ENCODE measurements around the gene IQGAP1. TPM values are rescaled to one million over a fixed set of nuclear protein-coding genes. Genes with fewer than 3 reads are reported as not detected.
A peak's percentile ranks its signal among the peaks of the same experiment; 100 is the strongest.

Gene IQGAP1
- polyA plus RNA-seq, 6 donors from 2014 or later = 96.5 to 182 (median 158) TPM

- H3K4me3 Mint-ChIP-seq = peak overlapping the region in 6 of 8 donors; percentile 40 to 66 (median 60)
- ATAC-seq (ENCODE audit: low read depth in 2 of 2) (no peak), DNase-seq (no peak)
- H3K27ac Mint-ChIP-seq = peak overlapping the region in 2 of 6 donors; percentile 12 to 81
- H3K27me3 Mint-ChIP-seq = no peaks in the 10 kb centered on the region
- H3K9me3 Mint-ChIP-seq = no peaks in the 10 kb centered on the region
- peaks cover 35 to 47% (median 42%) of the 10 kb centered on the region in 3 donors for H3K4me1 Mint-ChIP-seq
- peaks cover 17 to 18% of the 10 kb centered on the region in 2 donors for H3K36me3 Mint-ChIP-seq
Measured at GRCh38 chr15:90386221-90386620, 1.8 kb upstream of the IQGAP1 start.

DNA sequence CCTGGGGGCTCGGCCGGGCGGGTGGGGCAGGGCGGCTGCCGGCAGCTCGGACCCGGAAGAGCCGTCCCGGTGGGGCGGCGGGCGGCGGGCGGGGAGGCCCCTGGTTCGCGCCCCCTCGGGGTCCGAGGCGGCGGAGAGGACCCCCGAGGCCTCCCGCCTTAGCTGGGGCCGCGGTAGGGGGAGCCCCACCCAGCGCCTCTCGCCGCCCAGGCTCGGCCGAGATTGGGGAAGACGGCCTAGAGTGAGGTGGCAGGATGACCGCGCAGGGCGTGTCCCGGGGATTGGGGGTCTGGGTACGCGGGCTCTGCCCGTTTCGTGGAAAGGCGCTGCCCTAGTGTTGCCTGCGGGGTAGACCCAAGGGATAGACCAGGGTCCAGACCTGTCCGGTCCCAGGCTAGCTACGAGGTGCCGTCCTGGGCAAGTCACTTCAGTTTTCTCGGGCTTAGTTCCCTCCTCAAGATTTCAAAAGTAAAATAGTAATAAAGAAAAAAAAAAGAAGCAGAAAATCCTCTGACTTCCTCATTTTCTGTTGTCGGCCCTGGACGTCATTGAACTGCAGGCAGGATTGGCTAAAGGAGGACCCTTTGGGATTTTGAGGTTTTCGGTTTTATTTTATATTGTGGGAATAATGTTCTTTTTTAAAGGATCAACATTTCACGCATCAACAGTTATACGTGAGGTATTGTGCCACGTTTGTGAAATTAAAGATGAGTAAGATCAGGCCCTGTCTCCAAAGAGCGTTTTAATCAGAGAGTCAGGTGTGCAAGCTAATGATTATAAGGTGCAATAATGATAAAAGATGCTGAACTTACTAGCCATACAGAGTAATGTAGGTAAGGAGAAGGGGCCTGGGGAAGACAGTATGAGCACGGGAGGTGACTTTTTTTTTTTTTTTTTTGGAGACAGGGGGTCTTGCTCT lies 679 bp downstream of the IQGAP1 start:
- DNase-seq = peak; percentile 79
- H3K9me3 Mint-ChIP-seq = no peaks in the 10 kb centered on the region
- H3K4me1 Mint-ChIP-seq = peaks cover 47 to 60% (median 59%) of the 10 kb centered on the region in 3 donors
- H3K36me3 Mint-ChIP-seq = peaks cover 28 to 36% of the 10 kb centered on the region in 2 donors
- peak; percentile 52 to 55 for ATAC-seq (ENCODE audit: low read depth in 2 of 2)
- H3K27ac Mint-ChIP-seq = peak overlapping the region; percentile 89 to 100 (median 99)
- H3K27me3 Mint-ChIP-seq = no peaks in the 10 kb centered on the region
- H3K4me3 Mint-ChIP-seq = peak overlapping the region; percentile 87 to 98 (median 94)

GRCh38 chr15:90389513-90389912 lies 1.5 kb downstream of the IQGAP1 start:
- DNase-seq (no peak), ATAC-seq (ENCODE audit: low read depth in 2 of 2) (no peak)
- Mint-ChIP-seq H3K4me3 (peak overlapping the region; percentile 87 to 98 (median 93)), H3K36me3 (peaks cover 28 to 37% of the 10 kb centered on the region in 2 donors), H3K27me3 (no peaks in the 10 kb centered on the region), H3K4me1 (peaks cover 50 to 68% (median 63%) of the 10 kb centered on the region in 3 donors), H3K9me3 (no peaks in the 10 kb centered on the region), H3K27ac (peak overlapping the region in 5 of 6 donors; percentile 73 to 98 (median 89))

DNA sequence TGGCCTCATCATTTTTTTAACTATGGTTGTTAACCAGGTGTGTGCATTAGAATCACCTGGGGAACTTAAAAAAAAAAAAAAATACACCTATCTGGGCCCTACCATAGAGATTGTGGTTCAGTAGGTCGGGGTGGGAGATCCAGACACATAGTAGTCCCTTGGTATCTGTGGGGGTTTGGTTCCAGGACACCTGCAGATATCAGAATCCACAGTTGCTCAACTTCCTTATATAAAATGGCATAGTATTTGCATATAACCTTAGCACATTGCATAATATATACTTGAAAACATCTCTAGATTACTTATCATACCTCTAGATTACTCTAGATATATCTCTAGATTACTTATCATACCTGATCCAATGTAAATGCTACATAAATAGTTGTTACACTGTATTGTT lies 5.0 kb downstream of the IQGAP1 start:
- Mint-ChIP-seq H3K27ac (peak overlapping the region in 3 of 6 donors; percentile 52 to 75 (median 65)), H3K4me3 (peak overlapping the region in 5 of 8 donors; percentile 0 to 90 (median 31)), H3K36me3 (peaks cover 37 to 38% of the 10 kb centered on the region in 2 donors), H3K9me3 (no peaks in the 10 kb centered on the region), H3K4me1 (peaks cover 58 to 86% (median 76%) of the 10 kb centered on the region in 3 donors), H3K27me3 (no peaks in the 10 kb centered on the region)
- ATAC-seq (ENCODE audit: low read depth in 2 of 2) (no peak), DNase-seq (no peak)

- H3K4me1 Mint-ChIP-seq = peaks cover 53 to 86% (median 72%) of the 10 kb centered on the region in 3 donors
- ATAC-seq (ENCODE audit: low read depth in 2 of 2) (no peak), DNase-seq (no peak)
- H3K27ac Mint-ChIP-seq = peak overlapping the region in 4 of 6 donors; percentile 32 to 83 (median 76)
- no peaks in the 10 kb centered on the region for H3K9me3 Mint-ChIP-seq
- H3K4me3 Mint-ChIP-seq = peak overlapping the region in 1 of 8 donors; percentile 7
- H3K36me3 Mint-ChIP-seq = peaks cover 32 to 34% of the 10 kb centered on the region in 2 donors
- H3K27me3 Mint-ChIP-seq = no peaks in the 10 kb centered on the region
Measured at GRCh38 chr15:90394074-90394473, 6.0 kb downstream of the IQGAP1 start.

DNA sequence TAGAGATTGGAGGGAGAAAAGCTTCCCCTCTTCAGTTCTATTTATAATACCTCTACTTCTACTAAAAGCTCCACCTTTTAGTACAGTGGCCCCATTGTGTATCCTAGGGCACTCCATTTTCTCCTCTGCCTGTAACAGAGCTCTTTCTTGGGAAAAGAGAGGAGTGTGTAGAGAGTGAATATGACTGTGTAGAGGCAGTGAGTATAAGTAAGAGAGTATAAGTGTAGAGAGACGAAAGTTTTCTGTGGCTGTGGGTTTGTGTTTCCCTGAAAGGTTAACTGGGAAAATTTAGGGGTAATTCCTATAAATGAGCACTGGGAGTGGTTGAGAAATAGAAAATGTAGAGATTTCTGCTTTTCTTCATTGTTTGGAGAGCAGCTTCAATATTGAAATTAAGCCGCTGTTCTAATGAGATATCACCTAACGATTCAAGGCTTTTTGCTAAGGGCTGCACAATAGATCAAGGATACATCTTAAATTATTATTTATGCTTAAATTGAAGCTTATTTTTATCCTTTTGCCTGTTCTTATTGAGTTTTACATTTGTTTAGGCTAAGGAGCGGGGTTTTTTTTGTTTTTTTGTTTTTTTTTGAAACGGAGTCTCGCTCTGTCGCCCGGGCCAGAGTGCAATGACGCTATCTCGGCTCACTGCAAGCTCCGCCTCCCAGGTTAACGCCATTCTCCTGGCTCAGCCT lies 6.9 kb downstream of the IQGAP1 start:
- DNase-seq (no peak), ATAC-seq (ENCODE audit: low read depth in 2 of 2) (no peak)
- Mint-ChIP-seq H3K9me3 (no peaks in the 10 kb centered on the region), H3K36me3 (peaks cover 29 to 31% of the 10 kb centered on the region in 2 donors), H3K27me3 (no peaks in the 10 kb centered on the region), H3K4me1 (peaks cover 49 to 85% (median 64%) of the 10 kb centered on the region in 3 donors), H3K27ac (peak overlapping the region in 3 of 6 donors; percentile 67 to 87 (median 69)), H3K4me3 (peak overlapping the region in 2 of 8 donors; percentile 7 to 10)

- ATAC-seq (ENCODE audit: low read depth in 2 of 2) (no peak), DNase-seq (no peak)
- H3K36me3 Mint-ChIP-seq = peaks cover 18 to 21% of the 10 kb centered on the region in 2 donors
- H3K9me3 Mint-ChIP-seq = no peaks in the 10 kb centered on the region
- peaks cover 48 to 85% (median 64%) of the 10 kb centered on the region in 3 donors for H3K4me1 Mint-ChIP-seq
- H3K27ac Mint-ChIP-seq = peak overlapping the region in 4 of 6 donors; percentile 34 to 92 (median 74)
- peak overlapping the region in 4 of 8 donors; percentile 4 to 59 (median 29) for H3K4me3 Mint-ChIP-seq
- H3K27me3 Mint-ChIP-seq = no peaks in the 10 kb centered on the region
Measured at GRCh38 chr15:90396321-90396720, 8.3 kb downstream of the IQGAP1 start.

DNA sequence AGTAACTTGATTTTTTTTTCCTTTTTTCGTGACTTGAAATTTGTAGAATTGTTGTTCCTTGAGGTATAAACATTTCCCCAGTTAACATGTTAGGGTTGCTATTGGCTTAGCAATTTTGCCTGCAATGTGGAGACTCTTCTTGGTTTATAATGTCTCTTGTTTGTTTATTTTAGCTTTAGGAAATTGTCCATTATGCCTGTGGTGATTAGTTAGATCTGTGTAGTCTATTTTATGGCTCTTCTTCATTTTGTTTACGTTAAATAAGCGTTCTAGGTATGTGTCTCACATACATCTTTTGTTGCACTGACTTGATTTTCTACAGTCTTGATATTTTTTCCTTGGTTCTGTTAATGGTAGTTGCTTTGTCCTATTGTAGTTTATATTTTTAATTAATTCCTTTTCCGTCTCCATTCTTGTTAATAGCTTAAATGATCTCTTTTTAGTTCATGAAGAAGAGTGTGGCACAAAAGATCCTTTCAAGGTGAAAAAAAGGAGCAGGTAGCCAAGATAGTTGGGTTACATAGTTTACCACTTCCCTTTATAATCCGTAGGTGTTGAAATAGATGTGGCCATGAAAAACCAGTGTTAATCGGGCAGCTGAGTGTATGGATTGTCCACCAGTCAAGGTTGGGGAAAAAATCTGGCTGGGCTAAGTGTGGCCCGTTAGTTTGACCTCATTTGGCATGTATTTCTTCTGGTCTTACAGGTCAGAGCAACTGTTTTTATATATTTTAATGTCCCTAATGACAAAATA lies 12.1 kb downstream of the IQGAP1 start:
- peak; percentile 12 to 13 for ATAC-seq (ENCODE audit: low read depth in 2 of 2)
- Mint-ChIP-seq H3K4me3 (peak overlapping the region in 7 of 8 donors; percentile 7 to 82 (median 71)), H3K36me3 (peaks cover 0 to 10% of the 10 kb centered on the region in 2 donors), H3K27me3 (no peaks in the 10 kb centered on the region), H3K9me3 (no peaks in the 10 kb centered on the region), H3K4me1 (peaks cover 39 to 73% (median 58%) of the 10 kb centered on the region in 3 donors), H3K27ac (peak overlapping the region; percentile 99 to 100 (median 99))
- DNase-seq = no peak

DNA sequence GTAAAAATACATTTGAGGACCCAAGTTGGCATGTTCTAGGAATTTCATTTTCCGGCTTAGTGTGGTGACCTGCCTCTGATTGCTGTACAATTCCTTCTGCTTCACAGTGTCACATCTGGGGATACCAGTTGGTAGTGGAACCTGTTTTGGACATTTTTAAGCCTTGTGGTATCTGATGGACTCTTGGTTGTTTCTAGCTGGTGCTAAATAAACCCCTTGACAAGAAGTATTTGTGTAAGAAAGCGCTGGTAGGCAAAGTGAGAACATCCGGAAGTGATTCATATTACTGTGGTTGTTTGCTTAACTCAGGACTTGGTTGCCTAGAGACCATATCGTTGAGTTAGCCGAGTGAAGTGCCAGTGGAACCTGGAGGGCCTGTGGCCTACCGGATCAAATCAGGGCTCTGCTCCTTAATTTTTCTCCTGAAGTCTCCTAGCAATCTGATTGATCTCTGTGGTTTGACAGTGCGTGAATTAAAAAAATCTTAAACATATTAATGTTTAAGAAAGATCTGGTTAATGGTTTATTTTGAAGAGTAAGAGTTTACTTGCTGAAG lies 12.8 kb downstream of the IQGAP1 start:
- ATAC-seq (ENCODE audit: low read depth in 2 of 2) = peak; percentile 99
- Mint-ChIP-seq H3K4me1 (peaks cover 36 to 73% (median 55%) of the 10 kb centered on the region in 3 donors), H3K4me3 (peak overlapping the region; percentile 7 to 89 (median 75)), H3K27me3 (no peaks in the 10 kb centered on the region), H3K27ac (peak overlapping the region; percentile 99 to 100 (median 99)), H3K36me3 (peaks cover 0 to 5% of the 10 kb centered on the region in 2 donors), H3K9me3 (no peaks in the 10 kb centered on the region)
- peak; percentile 81 for DNase-seq

DNA sequence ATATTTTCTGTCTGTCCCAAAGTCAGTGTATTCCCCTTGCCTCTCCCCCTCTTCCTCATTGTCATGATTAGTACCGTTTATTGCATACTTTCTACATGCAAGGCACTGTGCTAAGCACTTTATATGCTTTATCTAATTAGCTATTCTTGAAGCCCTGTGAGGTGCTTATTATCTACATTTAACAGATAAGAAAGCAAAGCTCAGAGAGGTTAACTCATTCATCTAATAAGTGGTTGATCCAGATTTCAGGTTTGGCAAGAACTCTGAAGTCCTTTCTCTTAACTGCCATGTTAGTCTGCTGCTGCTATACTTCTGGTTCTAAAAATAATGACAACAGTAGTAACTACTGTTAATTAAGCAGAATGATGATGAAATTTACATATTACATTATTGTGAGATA lies 13.5 kb downstream of the IQGAP1 start:
- Mint-ChIP-seq H3K4me1 (peaks cover 35 to 73% (median 55%) of the 10 kb centered on the region in 3 donors), H3K4me3 (peak overlapping the region in 3 of 8 donors; percentile 30 to 71 (median 64)), H3K27ac (peak overlapping the region; percentile 99 to 100 (median 99)), H3K36me3 (no peaks in the 10 kb centered on the region), H3K9me3 (no peaks in the 10 kb centered on the region), H3K27me3 (no peaks in the 10 kb centered on the region)
- DNase-seq = no peak
- no peak for ATAC-seq (ENCODE audit: low read depth in 2 of 2)

DNA sequence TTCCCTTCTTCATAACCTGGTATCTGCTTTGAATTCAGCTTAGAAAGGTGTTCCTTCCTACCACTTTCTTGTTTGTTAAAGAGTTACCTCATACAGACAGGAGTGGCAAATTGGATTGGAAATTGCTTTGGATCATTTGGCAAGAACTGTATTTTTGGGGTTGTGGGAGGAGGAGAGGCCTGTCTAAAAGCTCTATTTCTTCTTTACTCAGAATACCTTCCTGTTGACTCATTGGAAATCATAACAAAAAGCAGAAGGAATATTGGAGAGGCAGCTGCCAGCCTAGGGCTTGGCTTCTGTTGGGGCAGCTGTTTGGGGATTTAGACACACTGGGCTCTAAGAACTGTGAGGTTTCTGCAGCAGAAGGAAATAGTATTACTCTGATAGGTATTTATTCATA lies 14.2 kb downstream of the IQGAP1 start:
- Mint-ChIP-seq H3K27me3 (no peaks in the 10 kb centered on the region), H3K27ac (peak overlapping the region; percentile 99 to 100 (median 99)), H3K4me1 (peaks cover 42 to 72% (median 56%) of the 10 kb centered on the region in 3 donors), H3K4me3 (peak overlapping the region in 2 of 8 donors; percentile 18 to 71), H3K9me3 (no peaks in the 10 kb centered on the region), H3K36me3 (no peaks in the 10 kb centered on the region)
- DNase-seq = no peak
- ATAC-seq (ENCODE audit: low read depth in 2 of 2) = no peak

- Mint-ChIP-seq H3K36me3 (no peaks in the 10 kb centered on the region), H3K27ac (peak overlapping the region; percentile 99 to 100 (median 99)), H3K4me3 (peak overlapping the region in 2 of 8 donors; percentile 16 to 18), H3K27me3 (no peaks in the 10 kb centered on the region), H3K4me1 (peaks cover 44 to 73% (median 60%) of the 10 kb centered on the region in 3 donors), H3K9me3 (no peaks in the 10 kb centered on the region)
- no peak for DNase-seq
- no peak for ATAC-seq (ENCODE audit: low read depth in 2 of 2)
Measured at GRCh38 chr15:90402767-90403166, 14.7 kb downstream of the IQGAP1 start.
